Trophoblast cell (in vitro differentiated cells and primary cell): ENCODE measurements around the gene PITPNB.

Source experiments
- DNase-seq, 2 donors: peaks; one replicate each; pipeline ENCODE4 v3.0.0-alpha.2; 2016
- H2AFZ ChIP-seq: 2 replicates; pipeline ENCODE4 v1.6.1; 2013; ENCODE audit warnings: low read length, moderate library complexity, mild to moderate bottlenecking; ENCODE audit not compliant: insufficient read depth, poor library complexity
- H2AK5ac ChIP-seq: 2 replicates; pipeline ENCODE4 v1.6.1; 2013; ENCODE audit warnings: mild to moderate bottlenecking, low read length
- H2BK120ac ChIP-seq: 2 replicates; pipeline ENCODE4 v1.6.1; 2013; ENCODE audit warnings: low read length, mild to moderate bottlenecking, moderate library complexity; ENCODE audit not compliant: insufficient read depth, poor library complexity
- H2BK12ac ChIP-seq: 2 replicates; pipeline ENCODE4 v1.6.1; 2013; ENCODE audit warnings: mild to moderate bottlenecking, low read length, moderate library complexity
- H2BK5ac ChIP-seq: 2 replicates; pipeline ENCODE4 v1.6.1; 2013; ENCODE audit warnings: low read length, low read depth, moderate library complexity, mild to moderate bottlenecking; ENCODE audit not compliant: poor library complexity
- H3K14ac ChIP-seq: 2 replicates; pipeline ENCODE4 v1.6.1; 2013; ENCODE audit warnings: mild to moderate bottlenecking, low read length
- H3K18ac ChIP-seq: 2 replicates; pipeline ENCODE4 v1.6.1; 2013; ENCODE audit warnings: mild to moderate bottlenecking, low read length
- H3K23ac ChIP-seq: 2 replicates; pipeline ENCODE4 v1.6.1; 2013; ENCODE audit warnings: low read length
- H3K27ac ChIP-seq: 2 replicates; pipeline ENCODE4 v1.5.1; 2013; ENCODE audit warnings: low read depth, mild to moderate bottlenecking, inconsistent platforms, low read length, moderate library complexity
- H3K27me3 ChIP-seq: 2 replicates; pipeline ENCODE4 v1.6.1; 2013; ENCODE audit warnings: inconsistent platforms, mild to moderate bottlenecking, low read length, moderate library complexity; ENCODE audit not compliant: insufficient read depth
- H3K36me3 ChIP-seq, 2 experiments: 1 replicate in 1 of 2; 2 replicates in 1 of 2; pipeline ENCODE4 v1.6.1; 2013; ENCODE audit warnings: low read length in 2 of 2, mild to moderate bottlenecking in 2 of 2, moderate library complexity in 1 of 2; ENCODE audit not compliant: insufficient read depth in 2 of 2, control insufficient read depth in 1 of 2
- H3K4ac ChIP-seq: 2 replicates; pipeline ENCODE4 v1.6.1; 2013; ENCODE audit warnings: low read depth, mild to moderate bottlenecking, low read length, moderate library complexity
- H3K4me1 ChIP-seq, 2 experiments: 1 replicate in 1 of 2; 2 replicates in 1 of 2; pipeline ENCODE4 v1.6.1; 2013; ENCODE audit warnings: low read length in 2 of 2, mild to moderate bottlenecking in 2 of 2, moderate library complexity in 1 of 2; ENCODE audit not compliant: insufficient read depth in 2 of 2, control insufficient read depth in 1 of 2
- H3K4me2 ChIP-seq: 2 replicates; pipeline ENCODE4 v1.6.1; 2013; ENCODE audit warnings: inconsistent platforms, mild to moderate bottlenecking, low read length, moderate library complexity
- H3K4me3 ChIP-seq: 2 replicates; pipeline ENCODE4 v1.5.1; 2013; ENCODE audit warnings: mild to moderate bottlenecking, low read depth, low read length, inconsistent platforms
- H3K79me1 ChIP-seq: one replicate; pipeline ENCODE4 v1.6.1; 2013; ENCODE audit warnings: low read length
- H3K79me2 ChIP-seq: 2 replicates; pipeline ENCODE4 v1.6.1; 2013; ENCODE audit warnings: low read length, mild to moderate bottlenecking; ENCODE audit not compliant: control insufficient read depth, insufficient read depth, poor library complexity
- H3K9ac ChIP-seq: 2 replicates; pipeline ENCODE4 v1.6.1; 2013; ENCODE audit warnings: mild to moderate bottlenecking, low read length
- H3K9me3 ChIP-seq: 2 replicates; pipeline ENCODE4 v1.6.1; 2013; ENCODE audit warnings: low read depth, mild to moderate bottlenecking, control low read depth, inconsistent platforms, low read length; ENCODE audit not compliant: insufficient read depth
- H4K12ac ChIP-seq: 2 replicates; pipeline ENCODE4 v1.6.1; 2013; ENCODE audit warnings: low read depth, mild to moderate bottlenecking, low read length, moderate library complexity
- H4K8ac ChIP-seq: 2 replicates; pipeline ENCODE4 v1.6.1; 2013; ENCODE audit warnings: low read depth, mild to moderate bottlenecking, low read length, moderate library complexity
- H4K91ac ChIP-seq: one replicate; pipeline ENCODE4 v1.6.1; 2013; ENCODE audit warnings: low read depth, mild to moderate bottlenecking, low read length, moderate library complexity
- WGBS: extraction: QIAGEN DNeasy Blood & Tissue Kit; methylation state at CpG from one replicate; pipeline ENCODE4 v1.1.7; 2013; ENCODE audit warnings: missing lambda C conversion rate; ENCODE audit not compliant: insufficient read length, insufficient coverage; ENCODE audit errors: extremely low coverage; 5-methylcytosine and 5-hydroxymethylcytosine counted together

The PITPNB gene

DNA sequence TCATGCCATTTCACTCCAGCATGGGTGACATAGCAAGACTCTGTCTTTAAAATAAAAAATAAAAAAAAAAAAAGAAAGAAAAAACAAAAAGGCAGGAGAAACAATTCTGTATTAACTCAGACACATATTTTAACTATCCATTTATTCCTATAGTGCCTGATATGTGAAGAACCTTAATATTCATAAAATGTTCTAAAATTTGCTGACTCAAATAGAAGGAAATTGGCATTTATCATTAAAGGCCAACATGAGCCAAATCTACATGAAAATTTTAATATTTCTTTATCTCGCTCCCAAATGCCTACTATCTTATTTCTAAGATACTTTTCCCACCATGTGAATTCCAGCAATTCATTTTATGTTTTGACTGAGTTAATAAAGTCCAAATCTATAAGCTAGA lies 18.9 kb downstream of the PITPNB start:
- Histone ChIP-seq H3K18ac (no peak overlapping the region), H3K4me2 (no peak overlapping the region), H3K4ac (no peak overlapping the region), H3K27me3 (no peaks in the 10 kb centered on the region), H3K27ac (no peak overlapping the region), H3K36me3 (peaks cover 28 to 30% of the 10 kb centered on the region in 2 experiments), H2BK5ac (no peak overlapping the region), H4K8ac (no peak overlapping the region), H4K91ac (no peak overlapping the region), H3K4me1 (no peaks in the 10 kb centered on the region), H2BK120ac (no peak overlapping the region), H3K9ac (no peak overlapping the region), H3K9me3 (no peaks in the 10 kb centered on the region), H3K14ac (no peak overlapping the region), H3K23ac (no peak overlapping the region), H3K79me2 (peaks cover 4% of the 10 kb centered on the region), H3K79me1 (no peaks in the 10 kb centered on the region), H2BK12ac (no peak overlapping the region), H4K12ac (no peak overlapping the region), H2AFZ (no peak overlapping the region), H2AK5ac (no peak overlapping the region), H3K4me3 (no peak overlapping the region)
- 100% methylated on average over 1 of the region's 1 CpG for WGBS
- DNase-seq: no peak

DNA sequence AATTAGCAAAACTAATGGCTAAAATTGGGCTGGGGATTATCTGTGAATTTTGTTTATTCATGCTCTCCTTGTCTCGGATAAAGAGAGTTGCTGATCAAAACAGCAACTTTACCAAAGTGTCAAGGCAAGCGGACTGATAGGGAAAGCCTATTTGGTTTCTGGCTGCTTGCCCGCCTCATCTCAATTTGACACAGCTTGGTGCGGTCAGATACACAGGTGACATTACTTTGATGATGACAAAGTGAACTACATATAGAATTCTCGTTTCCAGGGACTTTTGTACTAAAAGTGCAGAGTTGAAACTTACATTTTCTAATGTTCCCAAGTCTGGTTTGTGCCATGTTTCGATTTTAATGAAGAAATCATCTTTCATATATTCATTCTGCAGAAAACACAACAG lies 22.8 kb downstream of the PITPNB start:
- Histone ChIP-seq H4K12ac (no peak overlapping the region), H3K36me3 (peaks cover 28 to 31% of the 10 kb centered on the region in 2 experiments), H3K4me1 (peaks cover 9 to 14% of the 10 kb centered on the region in 2 experiments), H3K27ac (no peak overlapping the region), H3K79me2 (no peaks in the 10 kb centered on the region), H3K18ac (no peak overlapping the region), H3K14ac (no peak overlapping the region), H4K91ac (no peak overlapping the region), H2BK12ac (no peak overlapping the region), H3K4ac (no peak overlapping the region), H2BK5ac (no peak overlapping the region), H3K23ac (no peak overlapping the region), H3K9ac (no peak overlapping the region), H3K9me3 (no peaks in the 10 kb centered on the region), H2AK5ac (no peak overlapping the region), H3K27me3 (no peaks in the 10 kb centered on the region), H2BK120ac (no peak overlapping the region), H3K4me3 (no peak overlapping the region), H3K79me1 (peaks cover 4% of the 10 kb centered on the region), H3K4me2 (no peak overlapping the region), H4K8ac (no peak overlapping the region), H2AFZ (no peak overlapping the region)
- no CpG with 5 or more reads among the region's 6 CpGs for WGBS
- DNase-seq: no peak

DNA sequence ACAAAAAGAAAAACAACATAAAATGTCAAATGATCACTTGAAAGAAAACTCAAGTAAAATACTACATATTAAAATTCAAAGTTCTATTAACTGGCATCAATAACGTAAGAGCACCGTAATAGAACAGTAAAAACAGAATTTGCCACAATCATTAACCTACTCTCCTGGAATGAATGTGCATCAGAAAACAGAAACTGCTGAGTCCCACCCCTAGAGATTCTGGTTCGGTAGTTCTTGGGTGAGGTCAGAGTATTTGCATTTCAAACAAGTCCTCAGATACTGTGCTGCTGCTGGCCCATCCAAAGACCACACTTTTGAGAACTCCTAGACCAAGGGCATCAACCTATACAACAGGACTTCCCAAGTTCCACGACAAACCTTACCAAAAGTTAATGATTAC lies 23.5 kb downstream of the PITPNB start:
- Histone ChIP-seq H3K23ac (no peak overlapping the region), H3K14ac (no peak overlapping the region), H3K79me2 (no peaks in the 10 kb centered on the region), H3K18ac (no peak overlapping the region), H3K79me1 (peaks cover 4% of the 10 kb centered on the region), H2BK120ac (no peak overlapping the region), H3K4me3 (no peak overlapping the region), H3K4me1 (peaks cover 9 to 14% of the 10 kb centered on the region in 2 experiments), H4K91ac (no peak overlapping the region), H3K9me3 (no peaks in the 10 kb centered on the region), H2BK12ac (no peak overlapping the region), H3K36me3 (peaks cover 28 to 34% of the 10 kb centered on the region in 2 experiments), H2BK5ac (no peak overlapping the region), H3K27me3 (no peaks in the 10 kb centered on the region), H3K4ac (no peak overlapping the region), H3K27ac (no peak overlapping the region), H4K12ac (no peak overlapping the region), H4K8ac (no peak overlapping the region), H2AK5ac (no peak overlapping the region), H3K4me2 (no peak overlapping the region), H3K9ac (no peak overlapping the region), H2AFZ (no peak overlapping the region)
- DNase-seq: no peak
- no CpG with 5 or more reads among the region's 4 CpGs for WGBS

DNA sequence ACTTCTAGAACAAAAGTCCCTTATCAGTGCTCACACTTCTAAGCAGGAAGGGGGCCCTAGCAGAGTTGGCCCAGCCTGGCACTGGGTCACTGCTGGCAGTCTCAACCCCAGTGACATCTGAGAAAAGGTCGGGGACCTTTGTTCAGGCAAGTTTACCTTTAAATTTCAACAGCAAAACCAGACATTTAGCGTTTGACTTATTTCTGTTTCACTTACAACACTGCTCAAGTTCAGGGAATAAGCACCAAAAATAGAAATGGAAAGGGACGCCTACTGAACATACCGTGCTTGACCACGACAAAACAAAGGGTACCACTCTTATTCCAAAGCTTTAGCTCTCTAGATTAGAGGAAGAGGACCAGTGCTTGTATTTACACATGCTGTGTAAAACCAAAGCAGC lies 26.2 kb downstream of the PITPNB start:
- peaks cover 9 to 16% of the 10 kb centered on the region in 2 experiments for H3K4me1 ChIP-seq
- peak overlapping the region; percentile 61 for H4K8ac ChIP-seq
- H2BK120ac ChIP-seq: no peak overlapping the region
- H2AK5ac ChIP-seq: no peak overlapping the region
- no peak overlapping the region for H3K4ac ChIP-seq
- H2AFZ ChIP-seq: no peak overlapping the region
- H3K27me3 ChIP-seq: no peaks in the 10 kb centered on the region
- H3K18ac ChIP-seq: no peak overlapping the region
- H3K9ac ChIP-seq: no peak overlapping the region
- peak overlapping the region; percentile 48 for H4K91ac ChIP-seq
- no peak overlapping the region for H4K12ac ChIP-seq
- H3K4me2 ChIP-seq: no peak overlapping the region
- H3K23ac ChIP-seq: no peak overlapping the region
- H3K14ac ChIP-seq: no peak overlapping the region
- no peaks in the 10 kb centered on the region for H3K79me2 ChIP-seq
- DNase-seq: no peak
- peak overlapping the region; percentile 67 for H2BK5ac ChIP-seq
- WGBS: no CpG with 5 or more reads among the region's 5 CpGs
- no peak overlapping the region for H2BK12ac ChIP-seq
- peaks cover 4% of the 10 kb centered on the region for H3K79me1 ChIP-seq
- H3K27ac ChIP-seq: peak overlapping the region; percentile 88
- peaks cover 24 to 49% of the 10 kb centered on the region in 2 experiments for H3K36me3 ChIP-seq
- H3K9me3 ChIP-seq: no peaks in the 10 kb centered on the region
- H3K4me3 ChIP-seq: no peak overlapping the region
